ENCODE measurements around the gene MT1F.

MT1F gene

GRCh38 chr16:56631197-56631596, 26.6 kb upstream of the MT1F start:
- Histone ChIP-seq H3K9me3 (ENCODE audit: insufficient read depth, low read depth, low read length) (no peaks in the 10 kb centered on the region), H3K27me3 (ENCODE audit: insufficient read depth, low read length, poor library complexity, severe bottlenecking) (no peaks in the 10 kb centered on the region)
- TF ChIP-seq EZH2phosphoT487 (IDR thresholded peaks at IDR 0.05; ENCODE audit: borderline replicate concordance) (no peak), CTCF (conservative IDR thresholded peaks at IDR 0.05; ENCODE audit: low read length) (no peak)

GRCh38 chr16:56631832-56632155, 26.0 kb upstream of the MT1F start:
- H3K9me3 ChIP-seq (ENCODE audit: insufficient read depth, low read depth, low read length), result no peaks in the 10 kb centered on the region
- H3K27me3 ChIP-seq (ENCODE audit: insufficient read depth, low read length, poor library complexity, severe bottlenecking), result no peaks in the 10 kb centered on the region
- no peaks in the 10 kb centered on the region for H4K20me1 ChIP-seq (ENCODE audit: insufficient read depth, low read length, poor library complexity, severe bottlenecking)
- H3K9ac ChIP-seq (ENCODE audit: low read depth, low read length, poor library complexity, severe bottlenecking), result no peak overlapping the region
- no peaks in the 10 kb centered on the region for H3F3A ChIP-seq (ENCODE audit: low read depth)
- no peaks in the 10 kb centered on the region for H3K4me1 ChIP-seq (ENCODE audit: insufficient read depth, low read length, poor library complexity, severe bottlenecking)
- H3K9me2 ChIP-seq (replicated peaks; ENCODE audit: low read depth, low read length), result no peaks in the 10 kb centered on the region
- no peaks in the 10 kb centered on the region for H3K36me3 ChIP-seq (ENCODE audit: insufficient read depth, low read length)
- no peak overlapping the region for H3K4me3 ChIP-seq (ENCODE audit: low read length, poor library complexity, severe bottlenecking)
- no peaks in the 10 kb centered on the region for H3K79me2 ChIP-seq (ENCODE audit: insufficient read depth, low read length)
- H2AFZ ChIP-seq (ENCODE audit: low read length), result no peak overlapping the region
- no peak for TF ChIP-seq EZH2phosphoT487 (IDR thresholded peaks at IDR 0.05; ENCODE audit: borderline replicate concordance)
- no peak for TF ChIP-seq CTCF (conservative IDR thresholded peaks at IDR 0.05; ENCODE audit: low read length)
- no peak overlapping the region for H3K4me2 ChIP-seq (ENCODE audit: low read depth, low read length, poor library complexity, severe bottlenecking)

More at GRCh38 chr16:56631197-56631596, 26.6 kb upstream of the MT1F start:
- H3K79me2 ChIP-seq (ENCODE audit: insufficient read depth, low read length), result no peaks in the 10 kb centered on the region
- H4K20me1 ChIP-seq (ENCODE audit: insufficient read depth, low read length, poor library complexity, severe bottlenecking), result no peaks in the 10 kb centered on the region
- H3K4me1 ChIP-seq (ENCODE audit: insufficient read depth, low read length, poor library complexity, severe bottlenecking), result no peaks in the 10 kb centered on the region
- H2AFZ ChIP-seq (ENCODE audit: low read length), result no peak overlapping the region
- H3K4me3 ChIP-seq (ENCODE audit: low read length, poor library complexity, severe bottlenecking), result no peak overlapping the region
- H3K9ac ChIP-seq (ENCODE audit: low read depth, low read length, poor library complexity, severe bottlenecking), result no peak overlapping the region
- H3F3A ChIP-seq (ENCODE audit: low read depth), result no peaks in the 10 kb centered on the region
- no peaks in the 10 kb centered on the region for H3K36me3 ChIP-seq (ENCODE audit: insufficient read depth, low read length)
- H3K9me2 ChIP-seq (replicated peaks; ENCODE audit: low read depth, low read length), result no peaks in the 10 kb centered on the region
- no peak overlapping the region for H3K4me2 ChIP-seq (ENCODE audit: low read depth, low read length, poor library complexity, severe bottlenecking)

GRCh38 chr16:56632156-56632847, 25.5 kb upstream of the MT1F start, which contains the start of gene MT1M:
TSS of gene MT1M (plus strand) at chr16:56632659. CDS start at chr16:56632732, 73 bp downstream.
- Histone ChIP-seq H2AFZ (ENCODE audit: low read length) (no peak within 1 kb of the TSS), H3K4me2 (ENCODE audit: low read depth, low read length, poor library complexity, severe bottlenecking) (no peak within 1 kb of the TSS), H3K4me1 (ENCODE audit: insufficient read depth, low read length, poor library complexity, severe bottlenecking) (no peaks in the 10 kb centered on the region), H3K79me2 (ENCODE audit: insufficient read depth, low read length) (no peaks in the 10 kb centered on the region), H3K27me3 (ENCODE audit: insufficient read depth, low read length, poor library complexity, severe bottlenecking) (no peaks in the 10 kb centered on the region), H3K4me3 (ENCODE audit: low read length, poor library complexity, severe bottlenecking) (no peak within 1 kb of the TSS), H3F3A (ENCODE audit: low read depth) (no peaks in the 10 kb centered on the region), H3K9ac (ENCODE audit: low read depth, low read length, poor library complexity, severe bottlenecking) (no peak within 1 kb of the TSS), H4K20me1 (ENCODE audit: insufficient read depth, low read length, poor library complexity, severe bottlenecking) (no peaks in the 10 kb centered on the region), H3K9me3 (ENCODE audit: insufficient read depth, low read depth, low read length) (no peaks in the 10 kb centered on the region), H3K9me2 (replicated peaks; ENCODE audit: low read depth, low read length) (no peaks in the 10 kb centered on the region), H3K36me3 (ENCODE audit: insufficient read depth, low read length) (no peaks in the 10 kb centered on the region)
- TF ChIP-seq CTCF (conservative IDR thresholded peaks at IDR 0.05; ENCODE audit: low read length) (no peak), EZH2phosphoT487 (IDR thresholded peaks at IDR 0.05; ENCODE audit: borderline replicate concordance) (no peak)

Data from Loucy (cell line).